ENCODE measurements around the gene PTPRR.

DNA sequence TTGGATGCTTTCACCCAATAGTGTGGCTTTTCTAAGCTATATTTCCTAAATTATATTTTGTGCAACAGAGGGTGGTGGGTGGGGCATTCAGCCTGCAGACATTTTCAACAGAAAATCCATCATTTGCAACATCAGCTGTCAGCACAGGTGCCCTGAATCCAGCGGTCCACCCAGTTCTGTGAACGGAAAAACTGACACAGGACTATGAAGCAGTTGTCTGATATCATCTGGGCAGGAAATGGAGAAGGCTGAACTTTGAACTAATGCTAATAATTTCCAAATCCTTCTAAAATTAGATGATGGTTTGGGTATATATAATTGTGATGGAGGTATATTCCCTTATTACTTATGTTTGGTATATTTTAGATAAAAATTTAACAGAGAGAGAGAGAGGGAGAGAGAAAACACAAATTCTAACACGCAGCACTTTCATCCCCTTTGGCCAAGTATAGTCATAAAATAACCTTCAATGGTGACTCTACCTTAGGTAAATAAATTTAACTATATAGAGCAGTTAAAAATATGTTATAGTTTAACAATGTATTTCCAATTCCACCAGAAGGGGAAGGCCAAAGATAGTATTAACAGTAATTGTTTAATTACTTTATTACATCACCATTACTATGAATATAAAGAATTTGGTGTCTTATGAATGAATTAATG is 225.0 kb downstream of the PTPRR start:
- no peak for TF ChIP-seq POLR2A (IDR thresholded peaks at IDR 0.05)
- TF ChIP-seq, protein P1, sequence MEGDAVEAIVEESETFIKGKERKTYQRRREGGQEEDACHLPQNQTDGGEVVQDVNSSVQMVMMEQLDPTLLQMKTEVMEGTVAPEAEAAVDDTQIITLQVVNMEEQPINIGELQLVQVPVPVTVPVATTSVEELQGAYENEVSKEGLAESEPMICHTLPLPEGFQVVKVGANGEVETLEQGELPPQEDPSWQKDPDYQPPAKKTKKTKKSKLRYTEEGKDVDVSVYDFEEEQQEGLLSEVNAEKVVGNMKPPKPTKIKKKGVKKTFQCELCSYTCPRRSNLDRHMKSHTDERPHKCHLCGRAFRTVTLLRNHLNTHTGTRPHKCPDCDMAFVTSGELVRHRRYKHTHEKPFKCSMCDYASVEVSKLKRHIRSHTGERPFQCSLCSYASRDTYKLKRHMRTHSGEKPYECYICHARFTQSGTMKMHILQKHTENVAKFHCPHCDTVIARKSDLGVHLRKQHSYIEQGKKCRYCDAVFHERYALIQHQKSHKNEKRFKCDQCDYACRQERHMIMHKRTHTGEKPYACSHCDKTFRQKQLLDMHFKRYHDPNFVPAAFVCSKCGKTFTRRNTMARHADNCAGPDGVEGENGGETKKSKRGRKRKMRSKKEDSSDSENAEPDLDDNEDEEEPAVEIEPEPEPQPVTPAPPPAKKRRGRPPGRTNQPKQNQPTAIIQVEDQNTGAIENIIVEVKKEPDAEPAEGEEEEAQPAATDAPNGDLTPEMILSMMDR (IDR thresholded peaks at IDR 0.05) = no peak

Data from gastroesophageal sphincter (tissue), 3 donors.